Measurements from ENCODE around the gene FBXL7. TPM values are rescaled to one million over a fixed set of nuclear protein-coding genes. Genes with fewer than 3 reads are reported as not detected.

The FBXL7 gene
- total RNA-seq, 1 donor = 11.2 TPM

- DNase-seq (ENCODE audit: low read depth) = peak; percentile 33
- TF ChIP-seq, protein P1, sequence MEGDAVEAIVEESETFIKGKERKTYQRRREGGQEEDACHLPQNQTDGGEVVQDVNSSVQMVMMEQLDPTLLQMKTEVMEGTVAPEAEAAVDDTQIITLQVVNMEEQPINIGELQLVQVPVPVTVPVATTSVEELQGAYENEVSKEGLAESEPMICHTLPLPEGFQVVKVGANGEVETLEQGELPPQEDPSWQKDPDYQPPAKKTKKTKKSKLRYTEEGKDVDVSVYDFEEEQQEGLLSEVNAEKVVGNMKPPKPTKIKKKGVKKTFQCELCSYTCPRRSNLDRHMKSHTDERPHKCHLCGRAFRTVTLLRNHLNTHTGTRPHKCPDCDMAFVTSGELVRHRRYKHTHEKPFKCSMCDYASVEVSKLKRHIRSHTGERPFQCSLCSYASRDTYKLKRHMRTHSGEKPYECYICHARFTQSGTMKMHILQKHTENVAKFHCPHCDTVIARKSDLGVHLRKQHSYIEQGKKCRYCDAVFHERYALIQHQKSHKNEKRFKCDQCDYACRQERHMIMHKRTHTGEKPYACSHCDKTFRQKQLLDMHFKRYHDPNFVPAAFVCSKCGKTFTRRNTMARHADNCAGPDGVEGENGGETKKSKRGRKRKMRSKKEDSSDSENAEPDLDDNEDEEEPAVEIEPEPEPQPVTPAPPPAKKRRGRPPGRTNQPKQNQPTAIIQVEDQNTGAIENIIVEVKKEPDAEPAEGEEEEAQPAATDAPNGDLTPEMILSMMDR (IDR thresholded peaks at IDR 0.05; ENCODE audit: insufficient read depth, low read depth, low read length) = no peak
Observed at GRCh38 chr5:15691521-15691920, 191.5 kb downstream of the FBXL7 start.

GRCh38 chr5:15692706-15693381 is 192.9 kb downstream of the FBXL7 start:
- H3K4me3 ChIP-seq (ENCODE audit: low read depth, low read length) = no peak overlapping the region
- TF ChIP-seq, protein P1 (IDR thresholded peaks at IDR 0.05; ENCODE audit: insufficient read depth, low read depth, low read length) = no peak
- no peak for DNase-seq (ENCODE audit: low read depth)

More at GRCh38 chr5:15691521-15691920, 191.5 kb downstream of the FBXL7 start:
- no peak overlapping the region for H3K4me3 ChIP-seq (ENCODE audit: low read depth, low read length)

DNA sequence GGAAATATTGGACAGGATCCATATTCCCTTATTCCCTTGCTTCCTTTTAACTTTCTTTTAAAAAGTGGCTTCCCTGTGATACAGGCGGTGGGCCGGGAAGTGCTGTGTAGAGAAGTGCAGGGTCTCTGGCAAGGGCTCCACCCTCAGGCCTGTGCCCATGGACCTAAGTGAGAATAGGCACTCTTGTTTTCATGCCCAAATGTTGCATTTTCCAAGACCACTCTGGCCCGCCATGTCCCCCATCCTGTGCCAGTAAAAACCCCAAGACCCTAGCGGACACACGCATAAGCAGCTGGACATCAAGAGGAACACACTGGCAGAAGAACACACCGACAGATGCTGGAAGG is 193.4 kb downstream of the FBXL7 start:
- TF ChIP-seq, protein P1 (IDR thresholded peaks at IDR 0.05; ENCODE audit: insufficient read depth, low read depth, low read length) = no peak
- DNase-seq (ENCODE audit: low read depth) = no peak
- no peak overlapping the region for H3K4me3 ChIP-seq (ENCODE audit: low read depth, low read length)

DNA sequence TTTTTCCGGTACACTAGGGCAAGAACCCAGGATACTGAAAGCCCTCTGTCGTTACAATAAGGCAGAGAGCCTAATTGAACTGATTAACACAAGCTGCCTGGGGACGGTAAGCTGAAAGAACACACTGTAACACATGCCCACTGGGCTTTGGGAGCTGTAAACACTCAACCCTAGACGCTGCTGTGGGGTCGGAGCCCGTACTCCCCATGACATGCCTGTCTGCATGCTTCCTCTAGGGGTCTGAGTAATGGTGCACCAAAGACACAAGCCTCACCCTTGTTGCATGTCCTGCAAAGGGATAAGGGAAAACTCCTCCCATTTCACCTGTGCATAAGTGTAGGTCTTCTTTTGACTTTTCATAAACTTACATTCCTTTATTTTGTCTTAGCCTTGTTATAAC is 194.0 kb downstream of the FBXL7 start:
- DNase-seq (ENCODE audit: low read depth) = no peak
- H3K4me3 ChIP-seq (ENCODE audit: low read depth, low read length) = no peak overlapping the region
- TF ChIP-seq, protein P1 (IDR thresholded peaks at IDR 0.05; ENCODE audit: insufficient read depth, low read depth, low read length) = no peak

DNA sequence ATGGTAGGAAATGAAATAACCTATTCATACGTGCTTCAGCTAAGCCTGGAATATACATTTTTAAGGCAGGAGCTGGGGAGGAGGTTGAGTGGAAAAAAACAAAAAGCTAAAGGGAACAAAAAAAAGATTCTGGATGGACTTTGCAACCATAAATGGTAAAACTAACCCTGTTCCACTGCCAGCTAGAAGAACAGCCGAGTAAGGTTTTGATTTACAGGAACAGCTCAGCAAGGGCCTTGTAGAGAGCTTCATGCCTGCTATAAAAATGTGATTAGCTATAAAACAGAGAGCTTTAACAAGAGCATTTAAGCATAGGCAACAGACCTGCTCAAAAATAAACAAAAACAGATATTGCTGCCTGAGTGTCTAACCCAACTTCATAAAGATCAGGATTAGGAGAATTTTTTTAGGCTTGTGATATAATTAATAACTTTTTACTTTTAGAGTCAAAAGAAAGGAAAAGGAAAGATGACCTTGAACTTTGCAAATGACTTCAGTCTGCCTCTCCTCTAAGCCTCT is 194.8 kb downstream of the FBXL7 start:
- no peak overlapping the region for H3K4me3 ChIP-seq (ENCODE audit: low read depth, low read length)
- DNase-seq (ENCODE audit: low read depth) = peak; percentile 60
- TF ChIP-seq, protein P1 (IDR thresholded peaks at IDR 0.05; ENCODE audit: insufficient read depth, low read depth, low read length) = no peak

GRCh38 chr5:15695215-15695731 is 195.3 kb downstream of the FBXL7 start:
- TF ChIP-seq, protein P1 (IDR thresholded peaks at IDR 0.05; ENCODE audit: insufficient read depth, low read depth, low read length) = no peak
- no peak overlapping the region for H3K4me3 ChIP-seq (ENCODE audit: low read depth, low read length)
- DNase-seq (ENCODE audit: low read depth) = no peak

Measured in fibroblast of villous mesenchyme (primary cell).